ENCODE data around the gene NEK6.

NEK6 gene

GRCh38 chr9:124218438-124218982 is 39.2 kb upstream of the NEK6 start:
- TF ChIP-seq GLIS3 (CRISPR knock-in tag; IDR thresholded peaks at IDR 0.05) (no peak), CSDC2 (CRISPR knock-in tag; IDR thresholded peaks at IDR 0.05) (no peak), SNAI2 (CRISPR knock-in tag; IDR thresholded peaks at IDR 0.05) (no peak), TOX (CRISPR knock-in tag; IDR thresholded peaks at IDR 0.05; ENCODE audit: borderline replicate concordance) (no peak), TCF4 (CRISPR knock-in tag; IDR thresholded peaks at IDR 0.05; ENCODE audit: borderline replicate concordance) (no peak), POU6F1 (CRISPR knock-in tag; IDR thresholded peaks at IDR 0.05; ENCODE audit: borderline replicate concordance, low read depth) (no peak), ESRRG (CRISPR knock-in tag; IDR thresholded peaks at IDR 0.05) (no peak), OSR1 (CRISPR knock-in tag; IDR thresholded peaks at IDR 0.05) (no peak), ZC3H10 (CRISPR knock-in tag; IDR thresholded peaks at IDR 0.05) (no peak)
- peak; percentile 58 for ATAC-seq

- no peak for ATAC-seq
- TF ChIP-seq ZNF565 (CRISPR knock-in tag; conservative IDR thresholded peaks at IDR 0.05; ENCODE audit: low read depth) (no peak), ZNF8 (CRISPR knock-in tag; IDR thresholded peaks at IDR 0.05) (no peak), PPARA (CRISPR knock-in tag; IDR thresholded peaks at IDR 0.05; ENCODE audit: borderline replicate concordance) (no peak), ZC3H10 (CRISPR knock-in tag; IDR thresholded peaks at IDR 0.05) (no peak), BACH2 (CRISPR knock-in tag; IDR thresholded peaks at IDR 0.05; ENCODE audit: borderline replicate concordance) (no peak), ZNF70 (CRISPR knock-in tag; IDR thresholded peaks at IDR 0.05) (no peak), OSR1 (CRISPR knock-in tag; IDR thresholded peaks at IDR 0.05) (no peak), PATZ1 (CRISPR knock-in tag; IDR thresholded peaks at IDR 0.05; ENCODE audit: borderline replicate concordance) (no peak), ZFP30 (CRISPR knock-in tag; IDR thresholded peaks at IDR 0.05) (no peak)
Observed at GRCh38 chr9:124218987-124219461, 38.7 kb upstream of the NEK6 start.

GRCh38 chr9:124220946-124221451 is 36.8 kb upstream of the NEK6 start:
- ATAC-seq: peak; percentile 66
- TF ChIP-seq OSR1 (CRISPR knock-in tag; IDR thresholded peaks at IDR 0.05) (no peak), ARNTL (CRISPR knock-in tag; IDR thresholded peaks at IDR 0.05; ENCODE audit: borderline replicate concordance, low read depth) (no peak), ZNF8 (CRISPR knock-in tag; IDR thresholded peaks at IDR 0.05) (no peak), ZC3H10 (CRISPR knock-in tag; IDR thresholded peaks at IDR 0.05) (no peak), ZFP30 (CRISPR knock-in tag; IDR thresholded peaks at IDR 0.05) (no peak), PATZ1 (CRISPR knock-in tag; IDR thresholded peaks at IDR 0.05; ENCODE audit: borderline replicate concordance) (no peak), RARB (CRISPR knock-in tag; IDR thresholded peaks at IDR 0.05) (no peak), ISL1 (CRISPR knock-in tag; IDR thresholded peaks at IDR 0.05) (no peak), ESRRG (CRISPR knock-in tag; IDR thresholded peaks at IDR 0.05) (no peak), ZNF565 (CRISPR knock-in tag; conservative IDR thresholded peaks at IDR 0.05; ENCODE audit: low read depth) (no peak), ZNF70 (CRISPR knock-in tag; IDR thresholded peaks at IDR 0.05) (no peak)

- TF ChIP-seq BACH2 (CRISPR knock-in tag; IDR thresholded peaks at IDR 0.05; ENCODE audit: borderline replicate concordance) (no peak), TSHZ2 (CRISPR knock-in tag; IDR thresholded peaks at IDR 0.05) (no peak), CSRNP3 (CRISPR knock-in tag; IDR thresholded peaks at IDR 0.05) (no peak), CREB5 (CRISPR knock-in tag; IDR thresholded peaks at IDR 0.05; ENCODE audit: low read depth) (no peak), ZNF565 (CRISPR knock-in tag; conservative IDR thresholded peaks at IDR 0.05; ENCODE audit: low read depth) (no peak), CSDC2 (CRISPR knock-in tag; IDR thresholded peaks at IDR 0.05) (no peak)
- ATAC-seq: no peak
Observed at GRCh38 chr9:124221676-124222075, 36.1 kb upstream of the NEK6 start.

Data from SK-N-SH treated with all-trans-retinoic acid at 6 μM for 48 hours (cell line).